Stomach (tissue), 4 donors: Measurements from ENCODE around the gene CPNE1.

ENCODE experiments used
- POLR2A ChIP-seq, 4 donors: fragments of 450-650 bp; IDR thresholded peaks; one replicate each; pipeline ENCODE4 v1.6.1; 2016; ENCODE audit warnings: antibody characterized with exemption in 4 of 4, control low read depth in 2 of 4, mild to moderate bottlenecking in 1 of 4, moderate library complexity in 1 of 4
- POLR2AphosphoS5 ChIP-seq, 3 donors: sonication (generic); formaldehyde crosslinking; IDR thresholded peaks; one replicate each; pipeline ENCODE4 v1.6.1; 2016; ENCODE audit warnings: antibody characterized with exemption in 3 of 3
- TF ChIP-seq, protein P1 (sequence below), 7 experiments: fragments of 450-650 bp in 4 of 7; fragments of 200-600 bp in 3 of 7; sonication (generic) in 3 of 7; IDR thresholded peaks; one replicate each; pipeline ENCODE4 v1.5.1; 2016 to 2019; ENCODE audit warnings: antibody characterized with exemption in 7 of 7, control low read depth in 2 of 7, mild to moderate bottlenecking in 1 of 7

DNA sequence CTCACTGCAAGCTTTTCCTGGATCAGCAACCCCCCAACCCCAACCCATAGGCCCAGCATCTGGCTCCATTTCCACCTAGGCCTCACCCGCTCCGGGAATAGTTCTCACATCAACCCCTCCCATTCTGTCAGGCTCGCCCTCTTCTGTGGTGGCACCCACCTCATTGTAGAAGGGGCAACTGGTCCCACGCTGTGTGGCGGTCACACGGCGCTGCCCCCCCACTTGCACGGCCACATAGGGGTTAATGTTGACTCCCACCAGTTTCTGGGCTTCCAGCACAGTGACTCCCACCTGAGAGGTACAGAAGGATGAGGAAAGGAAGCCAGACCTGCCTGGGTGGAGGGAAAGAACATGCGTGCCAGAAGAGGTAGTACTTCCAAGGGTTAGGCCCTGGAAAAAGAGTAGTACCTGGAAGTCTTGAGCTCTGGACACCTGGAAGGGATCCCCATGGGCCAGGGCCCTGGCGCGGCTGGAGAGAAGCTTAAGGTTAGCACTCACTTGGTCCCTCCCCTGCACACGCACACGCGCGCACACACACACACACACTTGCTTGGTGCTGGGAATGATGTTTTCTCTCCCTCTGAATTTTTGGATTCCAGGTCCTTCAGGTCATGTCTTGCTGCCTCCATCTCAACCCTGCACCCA lies 61.7 kb downstream of the CPNE1 start:
- TF ChIP-seq, protein P1, sequence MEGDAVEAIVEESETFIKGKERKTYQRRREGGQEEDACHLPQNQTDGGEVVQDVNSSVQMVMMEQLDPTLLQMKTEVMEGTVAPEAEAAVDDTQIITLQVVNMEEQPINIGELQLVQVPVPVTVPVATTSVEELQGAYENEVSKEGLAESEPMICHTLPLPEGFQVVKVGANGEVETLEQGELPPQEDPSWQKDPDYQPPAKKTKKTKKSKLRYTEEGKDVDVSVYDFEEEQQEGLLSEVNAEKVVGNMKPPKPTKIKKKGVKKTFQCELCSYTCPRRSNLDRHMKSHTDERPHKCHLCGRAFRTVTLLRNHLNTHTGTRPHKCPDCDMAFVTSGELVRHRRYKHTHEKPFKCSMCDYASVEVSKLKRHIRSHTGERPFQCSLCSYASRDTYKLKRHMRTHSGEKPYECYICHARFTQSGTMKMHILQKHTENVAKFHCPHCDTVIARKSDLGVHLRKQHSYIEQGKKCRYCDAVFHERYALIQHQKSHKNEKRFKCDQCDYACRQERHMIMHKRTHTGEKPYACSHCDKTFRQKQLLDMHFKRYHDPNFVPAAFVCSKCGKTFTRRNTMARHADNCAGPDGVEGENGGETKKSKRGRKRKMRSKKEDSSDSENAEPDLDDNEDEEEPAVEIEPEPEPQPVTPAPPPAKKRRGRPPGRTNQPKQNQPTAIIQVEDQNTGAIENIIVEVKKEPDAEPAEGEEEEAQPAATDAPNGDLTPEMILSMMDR (IDR thresholded peaks at IDR 0.05) = no peak
- TF ChIP-seq POLR2A (IDR thresholded peaks at IDR 0.05) (no peak), POLR2AphosphoS5 (IDR thresholded peaks at IDR 0.05) (no peak)
